Neural progenitor cell (in vitro differentiated cells): Measurements from ENCODE around the gene EDIL3.

Experiments
- CTCF ChIP-seq: fragments of 200-600 bp; sonication (generic); IDR thresholded peaks from 2 replicates; pipeline ENCODE4 v1.5.1; 2017; ENCODE audit warnings: antibody characterized with exemption, mild to moderate bottlenecking
- EZH2 ChIP-seq: fragments of 200-600 bp; sonication (generic); IDR thresholded peaks from 2 replicates; pipeline ENCODE4 v1.6.1; 2017; ENCODE audit warnings: antibody characterized with exemption, mild to moderate bottlenecking, moderate library complexity

GRCh38 chr5:83914199-83914598, 470.5 kb downstream of the EDIL3 start:
- TF ChIP-seq CTCF (no peak), EZH2 (no peak)
